Stimulated activated CD8-positive, alpha-beta memory T cell treated with anti-CD3 and anti-CD28 coated beads, Interleukin-2, amount 100 ng/mL, for 1 hour (primary cell): ENCODE results near the gene DDX3X.
"Not testable (repeated sequence)": the region's sequence is repeated elsewhere in the genome, so short reads cannot be mapped to it uniquely, and the experiment has no call there.

Experiments used
- DNase-seq, 2 donors: peaks; one replicate each; pipeline ENCODE4 v3.0.0-alpha.2; 2020; ENCODE audit warnings: low read depth in 2 of 2

Gene DDX3X

DNA sequence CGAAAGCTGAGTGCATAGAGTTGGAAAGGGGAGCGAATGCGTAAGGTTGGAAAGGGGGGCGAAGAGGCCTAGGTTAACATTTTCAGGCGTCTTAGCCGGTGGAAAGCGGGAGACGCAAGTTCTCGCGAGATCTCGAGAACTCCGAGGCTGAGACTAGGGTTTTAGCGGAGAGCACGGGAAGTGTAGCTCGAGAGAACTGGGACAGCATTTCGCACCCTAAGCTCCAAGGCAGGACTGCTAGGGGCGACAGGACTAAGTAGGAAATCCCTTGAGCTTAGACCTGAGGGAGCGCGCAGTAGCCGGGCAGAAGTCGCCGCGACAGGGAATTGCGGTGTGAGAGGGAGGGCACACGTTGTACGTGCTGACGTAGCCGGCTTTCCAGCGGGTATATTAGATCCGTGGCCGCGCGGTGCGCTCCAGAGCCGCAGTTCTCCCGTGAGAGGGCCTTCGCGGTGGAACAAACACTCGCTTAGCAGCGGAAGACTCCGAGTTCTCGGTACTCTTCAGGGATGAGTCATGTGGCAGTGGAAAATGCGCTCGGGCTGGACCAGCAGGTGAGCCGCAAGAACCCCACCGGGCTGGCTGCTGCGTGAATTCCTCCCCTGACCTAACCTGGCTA is at the start of gene DDX3X:
Gene DDX3X, plus strand, starts transcription at position 419 of the 619 bp plus-strand sequence. Its CDS starts 91 bp downstream, at position 510.
- DNase-seq, result peak; percentile 75 to 85

DNA sequence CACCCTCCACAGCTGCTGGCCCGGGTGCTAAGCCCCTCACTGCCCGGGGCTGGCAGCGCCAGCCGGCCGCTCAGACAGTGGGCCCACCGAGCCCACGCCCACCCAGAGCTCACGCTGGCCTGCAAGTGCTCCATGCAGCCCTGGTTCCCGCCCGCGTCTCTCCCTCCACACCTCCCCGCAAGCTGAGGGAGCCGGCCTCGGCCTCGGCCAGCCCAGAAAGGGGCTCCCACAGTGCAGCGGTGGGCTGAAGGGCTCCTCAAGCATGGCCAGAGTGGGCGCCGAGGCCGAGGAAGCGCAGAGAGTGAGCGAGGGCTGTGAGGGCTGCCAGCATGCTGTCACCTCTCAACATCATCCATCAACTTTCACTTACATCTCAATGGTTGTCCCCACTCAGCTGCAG is 48.0 kb upstream of the DDX3X start:
- not testable (repeated sequence) for DNase-seq

DNA sequence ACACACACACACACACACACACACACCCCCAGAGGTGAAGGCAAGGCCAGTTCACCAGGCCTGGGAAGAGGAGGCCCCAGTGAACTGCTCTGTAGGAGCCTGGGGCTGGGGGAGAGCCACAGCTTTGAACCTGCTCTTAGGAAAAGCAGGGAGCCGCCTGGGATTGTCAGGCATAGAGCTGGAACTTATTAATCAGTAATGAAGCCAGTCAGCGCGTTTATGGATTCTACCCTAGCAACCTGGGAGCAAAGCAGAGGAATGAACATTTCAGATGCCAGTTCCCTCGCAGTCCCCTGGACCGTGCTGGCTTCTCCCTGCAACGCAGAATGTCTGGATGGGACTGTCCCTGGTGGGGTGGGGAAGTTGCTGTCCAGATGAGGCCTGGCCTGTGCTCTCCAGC is 45.3 kb upstream of the DDX3X start:
- no peak for DNase-seq

DNA sequence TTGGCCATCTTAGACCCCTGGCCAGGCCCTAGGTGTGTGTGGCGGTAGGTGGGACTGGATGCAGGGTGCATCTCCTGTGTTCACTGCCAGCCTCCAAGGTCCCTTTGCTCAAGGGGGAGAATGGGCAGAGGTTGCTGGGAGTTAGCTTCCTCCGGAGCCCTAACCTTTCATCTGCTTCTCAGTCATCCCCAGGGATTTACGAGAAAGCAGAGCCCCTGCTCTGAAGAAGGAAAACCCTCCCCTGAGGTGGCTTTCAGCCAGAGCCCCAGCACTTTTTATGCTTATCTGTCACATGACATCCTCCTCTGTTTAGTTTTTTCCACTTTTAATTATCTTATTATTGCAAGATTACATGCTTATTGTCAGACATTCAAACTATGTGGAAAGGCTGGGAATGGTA is 44.9 kb upstream of the DDX3X start:
- no peak for DNase-seq

DNA sequence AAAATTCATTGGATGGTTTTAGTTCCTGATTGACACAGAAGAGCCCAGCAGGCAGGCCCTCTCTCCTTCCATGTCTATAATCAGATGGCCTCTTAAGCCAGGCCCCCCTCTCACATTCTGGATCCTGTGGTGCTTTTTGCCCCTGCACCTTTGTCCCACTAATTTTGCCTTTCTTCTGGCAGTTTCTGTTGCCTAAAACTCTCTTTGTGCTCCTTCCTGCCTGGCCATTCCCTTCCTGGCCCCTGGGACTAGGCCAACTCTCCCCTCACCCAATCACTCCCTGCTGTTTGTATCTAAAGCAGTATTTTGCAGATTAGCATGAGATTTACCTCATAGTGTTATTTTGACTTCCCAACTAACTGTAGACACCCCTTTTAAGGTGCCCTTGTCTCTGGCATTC is 42.7 kb upstream of the DDX3X start:
- DNase-seq, result no peak

DNA sequence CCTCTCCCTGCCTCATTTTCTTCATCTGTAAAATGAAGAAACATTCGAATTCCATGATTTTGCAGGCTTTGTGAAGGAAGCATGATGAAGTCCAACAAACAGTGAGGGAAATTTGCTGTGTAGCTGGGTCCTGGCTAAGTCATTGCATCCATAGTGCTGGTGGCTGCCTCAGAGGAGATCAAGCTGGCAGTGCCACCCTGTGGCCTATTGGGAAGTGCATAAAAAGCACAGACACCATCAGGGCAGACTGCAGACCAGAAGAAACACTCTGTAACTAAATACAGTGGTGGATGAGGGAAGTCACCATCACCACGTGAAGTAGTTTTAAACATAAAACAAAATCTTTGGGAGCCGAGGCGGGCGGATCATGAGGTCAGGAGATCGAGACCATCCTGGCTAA is 40.7 kb upstream of the DDX3X start:
- no peak for DNase-seq

DNA sequence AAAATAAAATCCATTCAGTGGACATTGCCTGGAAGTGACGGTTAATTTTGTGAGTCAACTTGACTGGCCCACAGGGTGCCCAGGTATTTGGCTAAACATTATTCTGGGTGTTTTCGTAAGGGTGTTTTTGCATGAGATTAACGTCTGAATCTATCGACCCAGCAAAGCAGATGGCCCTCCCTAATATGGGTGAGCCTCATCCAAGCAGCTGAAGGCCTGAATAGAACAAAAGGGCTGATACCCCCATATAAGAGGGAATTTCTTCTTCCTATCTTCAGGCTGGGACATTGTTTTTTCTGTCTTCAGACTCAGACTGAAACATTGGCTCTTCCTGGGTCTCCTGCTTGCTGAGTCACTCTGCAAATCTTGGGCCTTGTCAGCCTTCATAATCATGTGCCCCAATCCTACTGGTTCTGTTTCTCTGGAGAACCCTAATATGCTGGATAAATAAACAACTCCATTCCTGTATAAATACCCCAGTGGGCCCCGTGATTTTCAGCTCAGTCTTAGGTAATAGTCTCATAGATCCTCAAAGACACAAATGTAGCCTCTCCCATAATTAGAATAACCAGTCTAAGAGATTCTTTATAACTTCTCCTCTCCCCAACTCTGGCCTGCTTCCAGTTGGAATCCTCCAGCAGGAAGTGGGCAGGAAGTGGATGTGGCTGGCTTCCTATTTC is 33.1 kb upstream of the DDX3X start:
- no peak for DNase-seq

DNA sequence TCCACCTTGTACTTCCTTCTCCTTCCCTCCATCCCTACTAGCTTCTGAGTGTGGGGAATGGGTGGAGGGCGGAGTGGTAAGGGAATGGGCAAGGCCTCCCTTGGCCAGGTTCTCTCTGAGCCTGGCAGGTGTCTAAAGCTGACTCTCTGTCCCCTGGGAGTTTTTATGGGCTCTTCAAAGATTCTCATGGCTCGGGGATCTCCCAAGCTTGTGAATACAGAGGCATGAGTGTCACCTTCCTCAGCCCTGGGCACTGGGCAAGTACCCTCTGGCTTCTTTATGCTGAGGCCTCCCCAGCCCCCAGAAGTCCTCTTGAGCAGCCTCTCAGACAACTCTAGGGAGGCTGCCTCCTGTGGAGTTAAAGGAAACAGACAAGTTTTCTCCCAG is 32.5 kb upstream of the DDX3X start:
- DNase-seq, result no peak

DNA sequence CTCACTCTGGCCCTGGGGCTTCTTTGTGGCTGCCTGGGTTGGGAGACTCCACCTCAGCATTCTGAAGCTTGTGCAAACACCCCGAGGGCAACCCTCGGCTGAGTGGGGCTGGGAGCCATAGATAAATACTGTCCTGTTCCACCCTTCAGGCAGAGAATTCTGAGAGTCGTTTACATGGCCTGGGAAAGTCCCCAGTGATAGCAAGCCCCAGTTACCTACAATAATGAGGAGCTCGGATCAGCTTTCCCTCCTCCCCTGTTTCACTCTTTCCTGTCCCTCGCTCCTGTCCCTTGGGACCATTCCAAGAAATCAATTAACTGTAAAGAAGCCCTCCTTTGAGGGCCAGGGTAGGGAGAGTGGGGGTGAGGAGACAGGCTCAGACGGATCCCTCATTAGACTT is 31.6 kb upstream of the DDX3X start:
- DNase-seq, result no peak

DNA sequence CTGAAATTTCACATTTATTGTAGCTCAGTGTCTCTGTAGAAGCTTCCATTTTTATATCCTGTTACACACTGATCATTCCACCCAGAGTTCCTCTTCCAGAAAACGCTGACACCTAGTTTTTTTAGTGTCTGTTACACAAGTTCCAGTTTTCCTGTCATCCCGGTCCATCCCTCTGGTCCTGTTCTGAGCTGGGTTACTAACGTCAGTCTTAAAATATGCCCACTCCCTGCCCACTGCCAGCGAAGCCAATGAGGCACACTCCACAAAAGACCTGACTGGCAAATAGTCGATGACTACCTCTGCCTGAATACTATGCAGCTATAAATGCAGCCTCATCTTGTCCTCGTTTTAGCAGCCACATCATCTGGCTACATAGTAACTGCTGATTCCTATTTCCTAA is 30.9 kb upstream of the DDX3X start:
- DNase-seq, result no peak

DNA sequence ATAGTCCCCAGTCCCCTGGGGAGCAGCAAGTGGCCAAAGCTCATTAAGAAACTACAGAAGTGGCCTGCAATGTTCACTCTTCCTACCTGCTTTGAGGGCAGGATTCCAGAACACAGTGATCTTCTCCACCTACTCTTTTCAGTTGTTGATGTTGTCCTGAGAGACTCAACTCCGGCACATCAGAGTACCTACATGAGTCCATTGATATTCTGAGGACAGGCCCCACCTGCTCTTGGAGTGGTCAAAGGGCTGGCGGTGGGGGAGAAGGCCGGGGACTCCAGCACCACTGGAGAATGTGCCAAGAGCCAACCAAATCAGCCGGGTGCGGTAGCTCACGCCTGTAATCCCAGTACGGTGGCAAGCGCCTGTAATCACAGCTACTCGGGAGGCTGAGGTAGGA is 29.8 kb upstream of the DDX3X start:
- DNase-seq, result no peak

DNA sequence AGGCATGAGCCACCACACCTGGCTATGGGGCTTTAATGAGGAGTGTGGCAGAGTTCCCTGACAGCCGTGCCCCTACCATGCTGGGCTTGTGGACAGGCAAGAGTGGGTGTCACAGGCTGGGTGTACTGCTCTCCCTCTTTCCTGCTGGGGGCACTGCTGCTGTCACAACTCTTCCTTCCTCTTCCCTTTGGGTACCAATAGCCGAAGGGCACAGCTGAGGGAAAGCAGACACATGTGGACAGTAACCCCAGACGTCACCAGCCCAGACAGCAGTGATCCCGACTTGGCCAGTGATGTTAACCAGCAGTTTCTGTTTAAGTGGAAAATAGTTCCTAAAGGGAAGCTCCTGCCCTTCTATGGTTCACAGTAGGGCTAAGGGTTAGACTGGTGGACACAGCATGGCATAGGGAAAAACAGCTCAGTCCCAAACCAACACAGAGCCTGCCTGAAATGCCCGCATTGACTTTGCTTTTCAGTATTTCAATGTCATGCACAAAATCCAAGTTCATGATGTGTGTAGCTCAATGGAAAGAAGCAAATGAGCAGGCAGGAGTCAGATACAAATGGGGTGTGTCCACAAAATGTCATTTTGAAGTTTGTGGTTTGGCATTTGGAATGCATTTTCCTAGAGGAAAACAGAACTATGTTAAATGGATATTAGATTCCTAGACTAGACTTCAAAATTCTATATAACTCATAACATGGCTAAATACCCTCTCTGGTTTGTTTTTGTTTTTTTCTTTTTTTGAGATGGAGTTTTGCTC is 24.9 kb upstream of the DDX3X start:
- no peak for DNase-seq

DNA sequence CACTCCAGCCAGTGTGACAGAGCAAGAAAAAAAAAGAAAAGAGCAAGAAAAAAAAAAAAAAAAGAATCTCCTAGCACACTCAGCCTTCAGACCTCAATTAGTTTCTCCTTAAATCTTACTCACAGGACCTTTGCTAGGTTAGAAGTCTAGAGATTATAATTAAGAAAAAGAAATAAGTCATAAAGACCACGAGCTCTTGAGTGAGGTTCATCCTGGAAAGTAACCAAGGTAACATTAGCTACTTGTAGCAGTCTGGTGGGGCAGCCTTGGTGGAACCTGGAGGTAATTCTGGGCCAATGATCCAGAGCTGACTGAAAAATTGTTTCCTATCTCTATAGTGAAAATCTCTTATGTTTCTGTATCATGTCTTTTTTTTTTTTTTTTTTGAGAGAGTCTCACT is 21.2 kb upstream of the DDX3X start:
- no peak for DNase-seq

DNA sequence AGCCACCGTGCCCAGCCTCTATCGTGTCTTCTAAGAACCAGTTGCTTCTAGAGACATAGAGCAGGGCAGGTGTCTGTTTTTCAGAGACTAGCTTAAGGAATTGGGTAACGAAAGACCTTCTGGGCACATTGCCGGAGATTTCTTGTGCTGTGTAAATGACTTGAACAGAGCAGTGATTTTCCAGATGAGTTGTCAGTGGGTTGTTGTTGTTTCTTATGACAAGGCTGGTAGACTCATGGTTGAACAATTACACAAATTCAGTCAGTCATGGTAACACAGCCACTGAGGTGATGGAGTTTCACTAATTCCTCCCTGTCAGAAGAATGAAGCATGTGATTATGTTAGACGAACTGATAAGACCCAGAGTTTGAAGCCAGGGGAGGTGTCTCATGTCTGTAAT is 20.5 kb upstream of the DDX3X start:
- DNase-seq, result no peak

DNA sequence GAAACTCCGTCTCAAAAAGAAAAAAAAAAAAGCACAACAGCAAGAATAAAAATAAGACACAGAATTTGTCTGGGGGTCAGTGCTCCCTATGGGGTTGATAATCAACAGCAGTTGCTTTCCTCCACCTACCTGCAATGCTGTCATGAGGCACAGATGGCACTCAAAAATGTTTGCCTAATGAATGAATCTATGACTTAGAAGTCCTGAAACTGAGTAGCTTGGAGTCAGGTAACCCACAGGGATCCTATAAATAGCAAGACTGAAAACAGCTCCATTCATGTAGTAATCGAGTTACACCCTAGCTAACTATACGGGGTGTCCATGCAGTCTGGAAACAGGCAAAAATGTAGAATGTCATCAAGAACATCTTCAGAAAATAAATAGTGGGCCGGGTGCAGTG is 19.8 kb upstream of the DDX3X start:
- no peak for DNase-seq

DNA sequence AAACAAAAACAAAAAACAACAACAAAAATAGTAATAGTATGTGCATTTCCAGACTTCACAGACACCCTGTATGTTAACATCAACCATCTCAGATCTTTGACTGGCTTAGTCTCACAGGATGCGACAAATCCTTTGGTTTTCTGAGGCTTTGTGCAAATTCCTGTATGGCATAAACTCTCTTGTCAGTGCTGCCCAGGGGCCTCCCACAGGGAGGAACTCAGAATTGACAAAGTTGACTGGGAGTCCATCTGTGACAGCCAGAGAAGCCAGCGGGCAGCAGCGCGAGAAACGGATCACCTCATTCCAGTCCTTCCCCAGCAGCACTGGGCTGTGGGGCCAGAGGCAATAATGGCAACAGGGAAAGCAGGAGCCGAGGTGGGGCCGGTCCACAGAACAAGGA is 19.1 kb upstream of the DDX3X start:
- DNase-seq, result no peak

DNA sequence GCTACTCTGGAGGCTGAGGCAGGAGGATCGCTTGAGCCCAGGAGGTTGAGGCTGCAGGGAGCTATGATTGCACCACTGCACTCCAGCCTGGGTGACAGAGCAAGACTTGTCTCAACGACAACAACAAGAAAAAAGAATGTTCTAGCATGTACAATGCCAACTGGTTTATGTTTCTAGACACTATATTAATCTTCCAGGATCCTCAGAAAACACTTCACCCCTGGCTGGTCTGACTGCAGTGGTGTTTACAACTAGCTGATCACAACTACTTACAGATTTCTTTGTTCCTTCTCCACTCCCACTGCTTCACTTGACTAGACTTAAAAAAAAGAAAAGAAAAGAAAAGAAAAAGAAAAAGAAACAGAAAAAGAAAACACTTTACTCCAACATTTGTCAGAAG is 17.7 kb upstream of the DDX3X start:
- not testable (repeated sequence) for DNase-seq

DNA sequence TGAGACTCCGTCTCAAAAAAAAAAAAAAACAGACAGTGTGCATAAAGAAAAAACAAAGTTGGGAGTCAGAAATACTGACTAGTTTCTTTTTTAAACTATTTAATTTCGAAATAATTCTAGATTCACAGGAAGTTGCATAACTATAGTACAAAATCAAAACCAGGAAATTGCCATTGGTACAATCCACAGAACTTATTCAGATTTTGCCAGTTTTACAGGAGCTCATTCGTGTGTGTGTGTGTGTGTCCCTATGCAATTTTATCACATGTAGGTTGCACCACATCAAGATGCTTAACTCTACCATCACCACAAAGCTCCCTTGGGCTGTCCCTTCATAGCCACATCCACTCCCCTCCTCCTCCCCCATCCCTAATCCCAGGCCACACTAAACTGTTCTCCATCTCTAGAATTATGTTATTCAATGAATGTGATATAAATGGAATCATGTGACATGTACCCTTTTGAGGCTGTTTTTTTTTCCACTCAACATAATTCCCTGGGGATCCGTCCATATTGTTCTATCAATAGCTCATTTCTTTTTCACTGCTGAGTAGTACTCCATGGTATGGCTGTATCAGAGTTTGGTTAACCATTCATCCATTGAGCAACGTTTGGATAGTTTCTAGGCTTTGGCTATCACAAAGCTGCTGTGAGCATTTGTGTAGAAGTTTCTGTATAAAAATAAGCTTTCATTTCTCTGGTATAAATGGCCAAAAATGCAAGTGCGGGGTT is 16.3 kb upstream of the DDX3X start:
- DNase-seq, result no peak

DNA sequence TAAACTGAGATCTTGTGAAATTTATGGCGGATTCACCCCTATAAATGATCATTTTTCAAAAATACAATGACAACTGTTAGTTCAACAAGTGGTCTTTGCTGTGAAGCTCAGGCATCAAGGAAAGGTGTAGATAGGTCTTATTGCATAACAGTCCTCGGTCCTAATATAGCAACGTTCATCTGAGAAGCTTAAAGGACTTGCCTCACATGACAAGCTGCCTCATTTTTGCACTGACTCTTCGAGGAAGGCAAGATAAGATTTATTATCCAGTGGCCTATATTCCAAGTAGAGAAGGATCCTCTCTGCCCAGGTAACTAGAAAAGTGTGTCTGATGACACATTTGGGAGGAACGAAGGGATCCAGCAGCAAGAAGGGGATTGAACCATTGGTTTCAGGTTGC is 13.6 kb upstream of the DDX3X start:
- no peak for DNase-seq

DNA sequence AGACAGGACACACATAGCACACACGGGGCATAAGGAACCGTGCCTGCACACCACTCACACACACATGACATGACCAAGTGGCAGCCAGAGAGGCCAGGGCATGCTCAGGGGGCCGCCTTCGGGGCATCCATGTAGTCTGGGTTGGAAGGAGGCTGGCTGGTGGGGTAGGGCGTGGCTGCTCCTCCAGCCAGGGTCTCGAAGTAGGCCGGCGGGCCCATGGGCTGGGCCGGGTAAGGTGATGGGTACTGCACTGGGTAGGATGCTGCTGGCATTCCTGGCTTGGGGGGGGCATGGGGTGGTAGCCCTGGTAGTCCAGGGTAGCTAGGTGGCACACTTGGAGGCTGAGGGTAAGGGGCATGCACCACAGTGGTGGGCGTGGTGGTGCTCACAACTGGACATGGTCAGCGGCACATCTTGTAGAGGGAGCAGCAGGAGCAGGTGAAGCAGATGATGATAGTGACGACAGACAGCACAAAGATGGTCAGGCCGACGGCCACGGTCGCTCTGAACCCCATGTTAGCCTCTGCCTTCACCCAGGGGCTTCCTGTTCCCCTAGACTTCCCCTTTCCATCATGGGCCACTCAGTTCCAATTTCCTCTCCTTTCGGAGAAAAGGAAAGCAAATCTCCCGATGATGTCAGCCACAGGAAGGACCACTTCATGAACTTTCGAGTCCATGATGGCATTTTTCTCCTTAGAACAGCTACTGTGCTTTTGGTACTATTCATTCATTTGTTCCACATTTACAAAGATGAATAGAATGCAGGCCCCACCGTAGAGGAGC is 10.9 kb upstream of the DDX3X start:
- DNase-seq, result no peak

DNA sequence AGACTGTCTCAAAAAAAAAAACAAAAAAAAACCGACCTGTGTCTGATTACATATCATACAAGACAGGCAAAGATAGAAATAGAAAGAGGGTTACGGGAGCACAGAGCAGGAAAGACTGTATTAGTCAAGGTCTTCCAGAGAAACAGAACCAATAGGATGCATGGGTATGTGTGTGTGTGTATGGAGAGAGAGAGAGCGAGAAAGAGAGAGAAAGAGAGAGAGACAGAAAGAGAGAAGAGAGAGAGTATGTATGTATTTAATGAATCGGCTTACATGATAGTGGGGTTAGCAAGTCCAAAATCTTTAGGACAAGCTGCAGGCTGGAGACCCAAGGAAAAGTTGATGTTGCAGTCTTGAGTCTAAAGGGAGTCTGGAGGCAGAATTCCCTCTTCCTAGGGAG is 7.5 kb upstream of the DDX3X start:
- no peak for DNase-seq

DNA sequence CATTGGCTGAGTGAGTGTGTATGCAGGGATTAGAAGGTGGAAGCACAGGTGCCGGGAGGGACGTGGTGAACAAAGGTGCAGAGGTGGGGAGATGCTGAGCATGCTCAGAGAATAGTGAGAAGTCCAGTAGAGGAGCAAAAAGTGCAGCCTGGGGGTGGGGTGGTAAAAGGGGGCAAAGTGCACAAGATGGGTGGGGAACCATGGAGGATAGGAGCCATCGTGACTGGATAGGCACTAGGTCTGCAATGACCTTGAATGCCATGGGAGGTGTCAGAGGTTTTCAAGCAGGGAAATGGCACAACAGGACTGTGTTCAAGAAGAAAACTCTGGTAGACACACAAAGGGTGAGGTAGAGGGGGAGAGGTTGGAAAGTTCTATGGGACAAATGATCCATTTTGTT is 6.6 kb upstream of the DDX3X start:
- no peak for DNase-seq
